ENCODE data around the gene MVK. TPM values are rescaled to one million over a fixed set of nuclear protein-coding genes. Genes with fewer than 3 reads are reported as not detected.

Gene MVK
- total RNA-seq, 1 experiment from 2014 or later, result 18.7 TPM

- no peak for DNase-seq (ENCODE audit: low spot score)
Measured at GRCh38 chr12:109566424-109566823, 7.2 kb upstream of the MVK start.

- no peak for DNase-seq (ENCODE audit: low spot score)
Measured at GRCh38 chr12:109567296-109567695, 6.3 kb upstream of the MVK start.

- no peak for DNase-seq (ENCODE audit: low spot score)
Measured at GRCh38 chr12:109567967-109568366, 5.6 kb upstream of the MVK start.

- no peak for DNase-seq (ENCODE audit: low spot score)
Measured at GRCh38 chr12:109568486-109568885, 5.1 kb upstream of the MVK start.

- DNase-seq (ENCODE audit: low spot score), result no peak
Measured at GRCh38 chr12:109571773-109572505, 1.7 kb upstream of the MVK start.

- no peak for DNase-seq (ENCODE audit: low spot score)
Measured at GRCh38 chr12:109572506-109572845, 1.1 kb upstream of the MVK start.

GRCh38 chr12:109573914-109574244 lies 285 bp downstream of the MVK start:
- no peak for DNase-seq (ENCODE audit: low spot score)

GRCh38 chr12:109575683-109576082 lies 2.1 kb downstream of the MVK start:
- no peak for DNase-seq (ENCODE audit: low spot score)

- DNase-seq (ENCODE audit: low spot score), result no peak
Measured at GRCh38 chr12:109577311-109577710, 3.7 kb downstream of the MVK start.

GRCh38 chr12:109578330-109578927 lies 4.8 kb downstream of the MVK start:
- no peak for DNase-seq (ENCODE audit: low spot score)

- DNase-seq (ENCODE audit: low spot score), result no peak
Measured at GRCh38 chr12:109579639-109580038, 6.0 kb downstream of the MVK start.

GRCh38 chr12:109580272-109580671 lies 6.7 kb downstream of the MVK start:
- DNase-seq (ENCODE audit: low spot score), result no peak

- no peak for DNase-seq (ENCODE audit: low spot score)
Measured at GRCh38 chr12:109580684-109581333, 7.2 kb downstream of the MVK start.

GRCh38 chr12:109581334-109581691 lies 7.7 kb downstream of the MVK start:
- DNase-seq (ENCODE audit: low spot score), result no peak

- peak; percentile 66 for DNase-seq (ENCODE audit: low spot score)
Measured at GRCh38 chr12:109581856-109582255, 8.3 kb downstream of the MVK start.

- DNase-seq (ENCODE audit: low spot score), result peak; percentile 22
Measured at GRCh38 chr12:109582636-109583035, 9.0 kb downstream of the MVK start.

GRCh38 chr12:109583733-109584132 lies 10.1 kb downstream of the MVK start:
- no peak for DNase-seq (ENCODE audit: low spot score)

GRCh38 chr12:109586385-109587296 lies 13.0 kb downstream of the MVK start:
- no peak for DNase-seq (ENCODE audit: low spot score)

GRCh38 chr12:109587921-109588320 lies 14.3 kb downstream of the MVK start:
- no peak for DNase-seq (ENCODE audit: low spot score)

- no peak for DNase-seq (ENCODE audit: low spot score)
Measured at GRCh38 chr12:109588461-109589239, 15.1 kb downstream of the MVK start.

GRCh38 chr12:109589240-109589590 lies 15.6 kb downstream of the MVK start:
- no peak for DNase-seq (ENCODE audit: low spot score)

Measured in A172 (cell line).